Stimulated activated CD4-positive, alpha-beta T cell treated with anti-CD3 and anti-CD28 coated beads, Interleukin-1b, Interleukin-23, amount 100 ng/mL, for 24 hours (primary cell): Measurements from ENCODE around the gene NOSIP.

ENCODE experiments used
- DNase-seq, 4 experiments: peaks; one replicate each; pipeline ENCODE4 v3.0.0-alpha.2; 2020; ENCODE audit warnings: low read depth in 4 of 4, low spot score in 1 of 4

Gene NOSIP

GRCh38 chr19:49514151-49514550 is 66.2 kb downstream of the NOSIP start:
- DNase-seq, result no peak

GRCh38 chr19:49513746-49514118 is 66.6 kb downstream of the NOSIP start:
- no peak for DNase-seq

DNA sequence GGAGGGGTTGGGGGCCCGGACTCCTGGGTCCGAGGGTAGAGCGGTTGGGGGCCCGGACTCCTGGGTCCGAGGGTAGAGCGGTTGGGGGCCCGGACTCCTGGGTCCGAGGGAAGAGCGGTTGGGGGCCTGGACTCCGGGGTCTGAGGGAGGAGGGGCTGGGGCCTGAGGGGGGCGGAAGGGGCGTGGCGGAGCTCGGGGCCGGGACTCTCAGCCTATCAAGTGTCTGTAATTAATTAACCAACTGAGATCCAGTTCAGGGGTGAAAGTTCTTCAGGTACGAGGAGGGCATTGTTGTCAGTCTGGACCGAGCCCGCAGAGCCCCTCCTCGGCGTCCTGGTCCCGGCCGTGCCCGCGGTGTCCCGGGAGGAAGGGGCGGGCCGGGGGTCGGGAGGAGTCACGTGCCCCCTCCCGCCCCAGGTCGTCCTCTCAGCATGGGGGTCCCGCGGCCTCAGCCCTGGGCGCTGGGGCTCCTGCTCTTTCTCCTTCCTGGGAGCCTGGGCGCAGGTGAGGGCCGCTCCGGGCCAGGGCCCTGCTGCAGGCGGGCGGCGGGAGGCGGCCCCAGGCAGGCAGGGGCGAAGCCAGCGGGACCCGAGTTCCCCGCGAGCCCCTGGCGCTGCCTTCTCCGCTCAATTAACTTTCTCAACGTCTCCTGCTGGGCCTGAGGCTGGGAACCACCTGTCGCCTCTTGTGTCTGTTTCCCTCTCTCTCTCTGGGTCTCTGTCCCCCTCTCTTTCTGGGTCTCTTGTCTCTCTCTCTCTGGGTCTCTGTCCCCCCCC is 67.2 kb downstream of the NOSIP start:
- no peak for DNase-seq

DNA sequence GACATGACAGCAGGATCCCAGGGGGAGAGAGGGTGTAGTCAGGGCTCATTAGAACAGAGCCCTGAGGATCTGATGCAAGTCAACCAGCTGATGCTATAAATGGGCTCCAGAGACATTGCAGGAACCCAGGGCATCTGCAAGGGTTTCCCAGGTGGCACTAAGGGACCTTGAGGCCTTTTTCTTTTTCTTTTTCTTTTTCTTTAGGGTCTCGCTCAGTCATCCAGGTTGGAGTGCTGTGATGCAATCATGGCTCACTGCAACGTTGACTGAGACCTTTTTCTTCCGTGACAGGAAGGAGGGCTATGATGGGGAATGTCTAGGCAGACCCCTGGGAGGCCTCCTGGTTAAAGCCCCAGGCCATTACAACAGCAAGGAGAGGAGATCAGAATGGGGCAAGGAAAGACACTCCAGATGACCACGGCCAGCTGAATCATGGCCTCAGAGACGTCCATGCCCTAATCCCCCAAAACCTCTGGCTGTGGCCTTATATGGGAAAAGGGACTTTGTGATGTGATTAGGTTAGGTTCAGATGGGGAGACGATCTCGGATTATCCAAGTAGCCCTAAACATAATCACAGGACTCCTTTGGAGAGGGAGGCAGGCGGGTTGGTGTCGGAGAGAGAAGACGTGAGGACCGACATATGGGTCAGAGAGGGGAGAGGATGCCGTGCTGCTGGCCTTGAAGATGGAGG is 72.4 kb downstream of the NOSIP start:
- no peak for DNase-seq

GRCh38 chr19:49506575-49507105 is 73.7 kb downstream of the NOSIP start:
- DNase-seq, result peak in 2 of 4 experiments; percentile 60 to 64
